GM18909 (cell line): ENCODE data around the gene GSTM2.
A peak's percentile ranks its signal among the peaks of the same experiment; 100 is the strongest.
"Not testable (repeated sequence)": the region's sequence is repeated elsewhere in the genome, so short reads cannot be mapped to it uniquely, and the experiment has no call there.

Experiments
- ATAC-seq: cut with Tn5 transposase; IDR thresholded peaks from one replicate; pipeline ENCODE4 v1.9.1; 2021; ENCODE audit warnings: mild to moderate bottlenecking; ENCODE audit not compliant: unreplicated experiment, poor library complexity

The GSTM2 gene

DNA sequence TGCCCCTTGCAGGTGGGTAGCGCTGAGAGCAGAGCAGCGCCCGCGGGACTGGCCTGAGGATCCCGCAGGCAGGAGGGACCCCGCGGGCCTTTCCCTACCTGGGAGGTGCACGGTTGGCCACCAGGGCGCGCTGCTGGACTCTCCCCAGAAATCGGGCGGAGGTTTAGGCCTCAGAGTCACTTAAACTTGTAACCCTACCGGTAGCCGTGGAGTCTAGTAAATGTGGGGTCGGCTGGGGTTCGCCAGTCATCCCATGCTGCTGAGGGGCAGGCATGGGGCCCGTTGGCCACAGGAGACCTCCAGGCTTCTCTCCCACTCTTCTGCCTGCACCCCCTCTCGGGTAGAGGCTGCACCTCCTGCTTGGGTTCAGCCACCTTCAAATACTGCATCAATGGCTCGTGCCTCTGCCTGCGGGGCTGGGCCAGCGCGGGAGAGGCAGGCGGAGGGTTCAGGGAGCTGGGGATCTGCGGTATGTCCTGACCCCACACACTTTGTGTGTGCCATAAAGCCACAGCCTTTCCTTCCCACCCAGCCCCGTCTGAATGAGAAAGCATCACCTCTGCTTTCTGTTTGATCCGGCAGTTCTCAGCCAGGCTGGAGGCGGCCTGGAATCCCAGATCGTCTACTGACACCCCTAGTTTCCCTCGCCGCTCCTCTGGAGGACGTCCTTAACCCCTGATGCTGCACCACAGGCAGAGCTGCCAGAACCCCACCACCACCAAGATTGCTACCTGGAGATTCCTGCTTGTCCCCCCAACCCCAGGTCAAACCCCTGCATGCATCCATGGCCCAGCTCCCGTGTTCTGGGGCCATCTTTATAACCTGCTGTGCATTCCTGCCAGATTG, 24.2 kb upstream of the GSTM2 start:
- peak; percentile 83 for ATAC-seq

DNA sequence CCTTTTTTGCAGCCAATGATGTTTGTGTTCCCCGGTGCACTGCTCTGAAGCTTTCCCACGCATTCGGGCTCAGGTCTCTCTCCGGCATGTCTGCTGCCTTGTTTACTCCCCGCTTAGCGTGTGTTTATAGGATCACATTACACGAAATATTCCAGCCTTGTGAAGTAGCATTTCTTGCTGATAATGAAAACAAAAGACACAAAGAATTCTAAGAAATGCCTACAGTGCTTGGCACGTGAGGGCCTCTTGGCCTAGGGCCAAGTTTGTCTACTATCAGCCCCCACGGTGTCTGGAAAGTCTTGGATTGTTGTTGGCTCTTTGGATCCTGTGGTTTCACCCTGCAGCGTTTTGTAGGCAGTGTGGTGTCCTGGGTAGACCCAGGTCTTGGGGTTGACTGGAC, 23.2 kb upstream of the GSTM2 start:
- no peak for ATAC-seq

DNA sequence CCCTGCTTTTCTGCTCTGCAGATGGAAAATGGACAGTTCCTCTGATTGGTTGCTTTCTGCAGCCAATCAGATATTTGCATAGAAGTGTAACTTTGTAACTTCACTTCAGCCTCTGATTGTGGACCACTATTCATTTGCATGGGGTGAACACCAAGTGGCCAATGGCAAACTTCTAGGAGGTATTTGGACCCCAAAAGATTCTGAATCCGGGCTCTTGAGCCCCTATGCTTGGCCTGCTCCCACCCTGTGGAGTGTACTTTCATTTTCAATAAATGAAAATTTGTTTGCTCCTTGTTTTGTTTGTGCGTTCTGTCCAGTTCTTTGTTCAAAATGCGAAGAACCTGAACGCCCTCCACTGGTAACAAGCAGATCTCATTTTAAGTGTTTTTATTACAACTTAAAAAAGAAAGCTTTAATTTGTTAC, 18.4 kb upstream of the GSTM2 start:
- ATAC-seq, result no peak

DNA sequence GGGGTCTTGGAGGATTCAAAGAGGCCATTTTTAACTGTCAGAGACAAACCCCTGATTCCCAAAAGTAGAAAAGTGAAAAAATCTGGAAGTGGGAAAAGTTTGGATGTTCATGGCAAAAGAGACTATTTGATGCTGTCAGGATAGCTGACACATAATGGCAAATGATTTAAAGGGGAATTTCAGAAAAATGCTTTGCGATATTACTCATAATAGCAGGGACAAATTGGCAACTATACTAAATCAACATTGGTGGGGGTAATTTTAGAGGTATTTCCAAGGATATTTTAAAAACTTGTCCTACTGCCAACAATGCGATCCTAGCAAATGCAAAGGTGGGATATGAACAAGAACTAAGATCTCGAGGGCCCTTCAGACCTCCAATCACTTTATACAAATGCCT, 17.2 kb upstream of the GSTM2 start:
- no peak for ATAC-seq

DNA sequence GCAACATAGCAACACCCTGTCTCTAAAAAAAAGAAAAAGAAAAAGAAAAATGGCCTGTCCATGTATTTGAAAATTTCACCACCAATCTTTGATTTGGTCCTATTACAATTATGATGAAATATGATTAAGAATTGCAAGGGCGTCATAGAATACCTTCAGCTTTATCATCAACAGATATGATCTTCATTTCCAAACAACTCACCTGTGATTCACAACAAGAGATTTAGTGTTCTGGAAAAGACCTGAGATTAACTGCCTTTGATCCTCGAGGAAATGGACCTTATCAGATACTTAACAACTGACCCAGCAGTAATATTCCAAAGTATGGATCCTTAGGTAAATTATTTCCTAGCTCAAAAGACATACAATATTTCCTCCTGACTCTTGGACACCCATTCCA, 15.5 kb upstream of the GSTM2 start:
- no peak for ATAC-seq

DNA sequence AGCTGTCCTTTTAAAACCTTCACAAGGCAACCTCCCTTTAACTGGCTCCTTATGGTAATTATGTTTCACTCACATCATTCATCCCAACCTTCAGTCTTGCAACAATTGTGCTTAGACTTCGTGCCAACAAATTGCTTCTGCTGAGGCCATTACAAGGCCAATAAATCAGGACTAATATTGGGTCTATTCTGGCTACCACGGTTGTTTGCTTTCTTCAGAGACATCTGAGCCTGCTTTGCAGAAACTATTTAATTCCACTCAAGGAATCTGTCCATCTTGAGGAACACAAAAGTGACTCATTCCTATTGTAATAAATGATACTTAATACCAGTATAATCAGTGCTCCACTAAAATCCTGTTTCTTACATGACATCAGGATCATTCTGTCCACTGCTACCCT, 14.6 kb upstream of the GSTM2 start:
- ATAC-seq, result no peak

DNA sequence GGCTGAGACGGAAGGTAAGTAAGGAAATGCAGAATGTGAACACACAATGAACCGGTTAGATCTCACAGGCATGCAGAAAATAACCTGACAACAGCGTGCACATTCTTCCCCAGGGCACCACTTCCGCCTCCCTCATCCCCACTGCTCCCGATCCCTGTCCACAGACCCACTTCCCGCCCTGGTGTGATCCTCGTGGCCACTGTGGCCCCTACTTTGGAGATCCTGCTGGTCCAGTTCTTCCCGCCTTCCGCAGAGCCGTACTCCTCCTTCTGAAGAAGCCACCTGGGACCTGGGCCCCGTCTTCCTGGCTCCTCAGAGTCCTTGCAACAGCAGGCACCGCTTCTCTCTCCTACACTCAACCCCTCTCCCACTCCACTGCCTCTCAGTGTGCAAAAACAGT, 13.3 kb upstream of the GSTM2 start:
- no peak for ATAC-seq

DNA sequence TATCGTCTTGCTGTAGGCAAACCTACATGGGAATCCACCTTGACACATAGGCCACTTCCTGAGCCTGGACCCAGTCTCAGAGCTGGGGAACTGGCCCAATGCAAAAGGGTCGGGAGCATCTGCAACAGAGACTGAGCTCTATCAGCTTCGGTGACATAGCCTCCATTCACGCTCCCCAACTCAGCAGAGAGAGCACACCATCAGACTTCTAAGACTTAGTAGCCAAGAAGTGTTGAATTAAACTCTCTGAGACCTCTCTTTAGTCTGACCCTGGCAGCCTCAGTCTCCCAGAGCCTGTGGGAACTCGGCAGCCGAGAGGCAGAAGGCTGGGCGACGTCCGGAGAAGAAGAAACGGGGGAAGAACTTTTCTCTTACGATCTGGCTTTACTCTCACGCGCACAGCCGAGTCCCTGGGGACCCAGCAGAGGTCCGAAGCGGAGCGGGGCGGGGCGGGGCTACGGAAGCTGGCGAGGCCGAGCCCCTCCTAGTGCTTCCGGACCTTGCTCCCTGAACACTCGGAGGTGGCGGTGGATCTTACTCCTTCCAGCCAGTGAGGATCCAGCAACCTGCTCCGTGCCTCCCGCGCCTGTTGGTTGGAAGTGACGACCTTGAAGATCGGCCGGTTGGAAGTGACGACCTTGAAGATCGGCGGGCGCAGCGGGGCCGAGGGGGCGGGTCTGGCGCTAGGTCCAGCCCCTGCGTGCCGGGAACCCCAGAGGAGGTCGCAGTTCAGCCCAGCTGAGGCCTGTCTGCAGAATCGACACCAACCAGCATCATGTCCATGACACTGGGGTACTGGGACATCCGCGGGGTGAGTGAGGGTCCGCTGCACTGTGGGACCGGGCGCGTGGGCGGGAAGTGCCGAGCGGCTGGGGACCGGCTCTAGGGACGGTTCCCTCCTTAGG, 12.0 kb upstream of the GSTM2 start, which contains the start of gene GSTM4:
GSTM4 (plus strand) TSS at position 485 of the 905 bp plus-strand sequence; CDS start at position 776, 291 bp downstream.
- ATAC-seq, result peak; percentile 94

DNA sequence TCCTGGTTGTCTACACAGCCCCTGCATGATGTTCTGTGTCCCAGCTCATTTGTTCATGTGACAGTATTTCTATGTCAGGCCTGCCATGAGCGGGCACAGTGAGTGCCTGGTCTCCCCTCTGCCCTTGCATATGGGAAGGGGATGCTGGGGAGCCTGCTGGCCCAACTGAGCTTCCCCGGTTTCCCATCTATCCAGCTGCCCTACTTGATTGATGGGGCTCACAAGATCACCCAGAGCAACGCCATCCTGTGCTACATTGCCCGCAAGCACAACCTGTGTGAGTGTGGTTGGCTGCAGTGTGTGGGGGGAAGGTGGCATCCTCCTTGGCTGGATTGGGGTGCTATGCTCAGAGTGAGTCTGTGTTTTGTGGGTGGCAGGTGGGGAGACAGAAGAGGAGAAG, 10.5 kb upstream of the GSTM2 start:
- ATAC-seq, result no peak

DNA sequence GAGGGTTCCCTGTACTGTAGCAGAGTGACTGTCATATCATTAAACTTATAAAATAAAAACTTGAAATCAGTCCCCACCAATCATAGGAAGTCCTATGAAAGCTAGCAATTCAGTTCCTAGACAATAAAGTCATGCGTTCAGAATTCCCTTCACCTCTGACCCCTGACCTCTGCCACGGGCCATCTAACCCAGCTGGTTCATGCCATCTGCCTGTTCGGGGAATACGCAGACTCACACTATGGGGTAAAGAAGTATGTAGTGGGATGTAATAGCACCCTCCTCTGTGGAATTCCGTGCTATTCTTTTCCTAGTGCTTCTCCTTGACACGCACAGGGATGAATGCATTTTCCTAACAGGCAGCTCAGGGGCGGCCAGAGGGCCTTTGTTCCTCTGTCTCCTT, 9.9 kb upstream of the GSTM2 start:
- ATAC-seq, result no peak

DNA sequence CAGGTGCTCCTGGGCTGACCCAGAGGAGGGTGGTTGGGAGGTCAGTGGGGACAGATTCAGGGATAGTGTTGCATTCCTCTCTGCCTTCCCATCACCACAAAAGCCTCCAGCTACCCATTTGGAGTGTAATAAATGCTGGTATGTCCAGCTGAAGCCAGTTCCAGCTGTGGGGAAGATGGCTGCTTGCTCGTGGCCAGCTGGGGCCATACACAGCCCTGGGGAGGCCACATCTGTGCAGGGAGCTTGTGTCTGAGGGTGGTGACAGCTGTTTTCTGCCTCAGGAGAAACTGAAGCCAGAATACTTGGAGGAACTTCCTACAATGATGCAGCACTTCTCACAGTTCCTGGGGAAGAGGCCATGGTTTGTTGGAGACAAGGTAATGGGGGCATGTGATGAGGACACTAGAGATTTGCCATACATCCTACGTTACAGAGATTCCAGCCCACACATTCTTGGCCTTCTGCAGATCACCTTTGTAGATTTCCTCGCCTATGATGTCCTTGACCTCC, 9.3 kb upstream of the GSTM2 start:
- no peak for ATAC-seq

DNA sequence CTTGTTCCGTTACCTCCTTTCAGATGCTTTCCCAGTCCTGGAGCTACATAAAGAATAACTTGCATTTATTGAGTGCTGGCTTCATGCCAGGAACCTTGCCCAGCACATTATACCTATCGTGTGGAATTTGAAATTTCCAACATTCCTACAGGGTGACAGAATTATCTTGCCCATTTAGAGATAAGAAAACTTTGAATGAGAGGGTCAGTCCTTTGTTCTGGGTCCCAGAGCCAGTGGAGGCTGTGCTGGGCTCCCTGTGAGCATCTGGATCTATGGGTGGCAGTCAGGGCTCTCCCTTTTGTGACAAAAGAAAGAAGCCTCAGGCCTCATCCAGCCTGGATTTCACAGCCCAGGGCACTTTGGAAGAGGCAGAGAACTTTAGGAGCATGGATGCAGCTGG, 8.7 kb upstream of the GSTM2 start:
- no peak for ATAC-seq

DNA sequence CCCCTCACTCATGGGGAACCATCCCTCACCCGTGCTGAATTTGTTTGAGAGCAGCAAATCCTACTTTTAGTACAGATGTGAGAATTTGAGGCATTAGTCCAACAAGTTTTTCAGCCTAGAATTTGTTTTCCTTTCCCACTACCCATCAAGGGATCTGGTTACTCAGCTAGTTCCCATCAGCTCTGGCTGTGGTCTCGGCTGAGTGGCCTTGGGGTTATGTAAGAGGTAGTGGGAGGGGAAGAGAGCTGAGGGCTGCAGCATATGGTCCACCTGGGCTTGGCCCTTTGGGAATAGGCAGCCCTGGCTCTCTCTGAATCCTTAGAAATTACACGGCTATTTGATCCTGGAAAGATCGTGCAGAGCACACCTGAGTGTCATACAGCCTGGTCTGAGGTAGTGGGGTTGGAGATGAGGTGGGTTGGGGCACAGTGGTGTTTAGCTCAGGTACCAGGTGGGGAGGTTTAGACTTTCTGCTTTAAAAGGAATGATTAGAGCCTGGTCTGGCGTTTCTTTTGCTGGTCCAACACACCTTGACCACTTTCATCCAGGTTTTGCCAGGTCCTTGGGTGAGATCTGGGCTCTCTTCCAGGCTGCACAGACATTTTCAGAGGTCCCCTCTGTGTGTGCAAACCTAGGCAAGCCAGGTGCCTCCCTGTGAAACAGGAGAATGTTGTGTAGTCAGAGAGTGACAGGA, 7.7 kb upstream of the GSTM2 start:
- no peak for ATAC-seq

DNA sequence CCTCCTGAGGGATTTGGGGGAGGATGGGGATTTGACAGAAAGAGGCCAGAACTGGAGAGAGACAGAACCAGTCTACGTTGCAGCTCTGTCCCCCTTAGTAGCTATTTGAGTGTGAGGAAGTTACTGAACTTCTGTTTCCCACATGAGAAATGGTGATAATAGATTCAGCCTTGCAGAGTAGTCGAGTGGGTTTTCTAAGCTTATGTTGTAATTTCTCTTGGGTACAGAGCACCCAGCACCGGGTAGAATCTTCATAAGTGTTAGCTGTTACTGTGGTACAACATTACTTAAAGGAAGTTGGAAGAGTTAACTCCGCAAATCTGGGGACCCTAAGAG, 7.2 kb upstream of the GSTM2 start:
- ATAC-seq, result not testable (repeated sequence)

DNA sequence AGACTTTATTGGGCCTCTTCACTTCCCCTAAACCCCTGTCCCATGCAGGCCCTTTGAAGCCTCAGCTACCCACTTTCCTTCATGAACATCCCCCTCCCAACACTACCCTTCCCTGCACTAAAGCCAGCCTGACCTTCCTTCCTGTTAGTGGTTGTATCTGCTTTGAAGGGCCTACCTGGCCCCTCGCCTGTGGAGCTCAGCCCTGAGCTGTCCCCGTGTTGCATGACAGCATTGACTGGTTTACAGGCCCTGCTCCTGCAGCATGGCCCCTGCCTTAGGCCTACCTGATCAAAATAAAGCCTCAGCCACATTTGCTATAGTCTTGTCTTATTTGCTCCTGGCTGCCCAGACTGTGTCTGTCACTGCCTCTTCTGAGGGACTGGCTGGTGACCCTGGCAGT, 6.5 kb upstream of the GSTM2 start:
- ATAC-seq, result no peak

DNA sequence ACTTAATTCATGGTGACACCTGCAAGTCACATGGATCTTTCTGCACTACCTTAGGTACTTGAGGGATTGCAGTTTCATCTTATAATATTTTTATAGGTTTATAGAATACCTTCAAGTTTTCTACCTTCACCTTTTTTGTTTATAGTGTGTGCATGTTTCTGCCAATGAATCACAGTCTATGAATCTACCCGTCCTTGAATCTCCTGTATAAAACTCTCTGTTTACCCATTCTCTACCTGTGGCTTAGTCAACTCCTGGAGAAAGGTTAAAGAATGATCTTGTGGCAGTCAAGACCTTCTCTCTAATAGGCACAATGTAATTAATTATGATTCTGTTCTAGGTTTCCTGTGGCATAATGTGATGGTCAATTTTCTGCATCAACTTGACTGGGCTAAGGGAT, 3.2 kb upstream of the GSTM2 start:
- ATAC-seq, result no peak

DNA sequence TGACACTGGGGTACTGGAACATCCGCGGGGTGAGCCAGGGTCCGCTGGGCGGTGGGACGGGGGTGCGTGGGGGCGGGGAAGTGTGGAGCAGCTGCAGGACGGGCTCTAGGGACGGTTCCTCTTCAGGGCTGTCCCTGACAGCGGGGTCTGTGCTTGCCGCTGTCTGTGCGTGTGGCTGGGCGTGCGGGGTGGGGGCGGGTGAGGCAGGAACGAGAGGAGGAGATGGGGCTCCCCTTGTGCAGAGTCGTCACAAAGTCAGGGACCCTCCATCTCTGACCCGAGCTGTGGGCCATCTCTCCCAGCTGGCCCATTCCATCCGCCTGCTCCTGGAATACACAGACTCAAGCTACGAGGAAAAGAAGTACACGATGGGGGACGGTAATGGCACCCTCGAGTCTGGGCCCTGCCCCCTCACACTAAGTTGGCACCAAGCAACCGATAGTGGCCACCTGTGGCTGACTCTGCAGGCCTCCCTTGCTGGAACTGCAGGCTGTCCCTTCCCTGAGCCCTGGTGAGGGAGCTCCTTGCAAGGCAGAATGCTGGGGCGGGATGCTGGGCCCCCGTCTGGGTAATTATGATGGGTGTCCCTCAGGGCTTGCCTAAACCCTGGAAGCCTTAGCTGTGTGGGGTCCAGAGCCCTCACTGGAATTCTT, 392 bp downstream of the GSTM2 start:
- no peak for ATAC-seq

DNA sequence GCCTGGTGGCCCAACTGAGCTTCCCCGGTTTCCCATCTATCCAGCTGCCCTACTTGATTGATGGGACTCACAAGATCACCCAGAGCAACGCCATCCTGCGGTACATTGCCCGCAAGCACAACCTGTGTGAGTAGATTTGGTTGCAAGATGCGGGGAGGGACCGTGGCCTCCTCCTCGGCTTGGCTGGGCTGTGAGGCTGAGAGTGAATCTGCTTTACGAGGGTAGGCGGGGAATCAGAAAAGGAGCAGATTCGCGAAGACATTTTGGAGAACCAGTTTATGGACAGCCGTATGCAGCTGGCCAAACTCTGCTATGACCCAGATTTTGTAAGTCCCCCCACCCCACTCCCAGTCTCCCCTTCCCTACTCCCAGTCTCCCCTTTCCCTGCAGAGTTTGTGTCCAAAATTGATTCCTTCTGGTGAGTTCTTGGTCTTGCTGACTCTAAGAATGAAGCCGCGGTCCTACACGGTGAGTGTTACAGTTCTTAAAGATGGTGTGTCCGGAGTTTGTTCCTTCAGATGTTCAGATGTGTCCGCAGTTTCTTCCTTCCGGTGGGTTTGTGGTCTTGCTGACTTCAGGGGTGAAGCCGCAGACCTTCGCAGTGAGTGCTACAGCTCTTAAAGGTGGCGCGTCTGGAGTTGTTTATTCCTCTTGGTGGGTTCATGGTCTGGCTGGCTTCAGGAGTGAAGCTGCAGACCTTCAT, 1.5 kb downstream of the GSTM2 start:
- ATAC-seq, result no peak

DNA sequence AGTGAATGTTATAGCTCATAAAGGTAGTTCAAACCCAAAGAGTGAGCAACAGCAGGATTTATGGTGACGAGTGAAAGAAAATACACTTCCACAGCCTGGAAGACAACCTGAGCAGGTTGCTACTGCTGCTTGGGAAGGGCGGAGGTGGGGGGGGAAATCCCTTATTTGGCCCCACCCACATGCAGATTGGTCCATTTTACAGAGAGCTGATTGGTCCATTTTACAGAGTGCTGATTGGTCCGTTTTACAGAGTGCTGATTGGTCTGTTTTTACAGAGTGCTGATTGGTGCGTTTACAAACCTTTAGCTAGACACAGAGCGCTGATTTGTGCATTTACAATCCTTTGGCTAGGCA, 2.1 kb downstream of the GSTM2 start:
- not testable (repeated sequence) for ATAC-seq

DNA sequence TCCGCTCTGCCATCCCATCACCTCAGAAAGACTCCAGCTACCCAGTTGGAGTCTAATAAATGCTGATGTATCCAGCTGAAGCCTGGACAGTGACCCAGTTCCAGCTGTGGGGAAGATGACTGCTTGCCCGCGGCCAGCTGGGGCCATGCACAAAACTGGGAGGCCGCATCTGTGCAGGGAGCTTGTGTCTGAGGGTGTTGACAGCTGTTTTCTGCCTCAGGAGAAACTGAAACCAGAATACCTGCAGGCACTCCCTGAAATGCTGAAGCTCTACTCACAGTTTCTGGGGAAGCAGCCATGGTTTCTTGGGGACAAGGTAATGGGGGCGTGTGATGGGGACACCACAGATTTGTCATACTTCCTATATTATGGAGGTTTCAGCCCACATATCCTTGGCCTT, 3.2 kb downstream of the GSTM2 start:
- no peak for ATAC-seq
